HEK293 (cell line): ENCODE measurements around the gene TSEN2.
"Not testable (repeated sequence)": the region's sequence is repeated elsewhere in the genome, so short reads cannot be mapped to it uniquely, and the experiment has no call there.

Experiments used
- CTCF ChIA-PET: fragments of 350-600 bp; formaldehyde crosslinking; extraction: SDS; loops from one replicate; lab custom pipeline; 2021; ENCODE audit warnings: antibody characterized with exemption; lab: Yijun Ruan, JAX
- POLR2A ChIA-PET: fragments of 300-600 bp; formaldehyde crosslinking; extraction: SDS; loops from one replicate; lab custom pipeline; 2020; ENCODE audit warnings: antibody characterized with exemption, inconsistent platforms; lab: Yijun Ruan, JAX
- H3K27ac ChIP-seq: fragments of 200-500 bp; sonication (Bioruptor generic); 2 replicates; pipeline ENCODE4 v1.5.1; 2014; ENCODE audit warnings: low read depth, low read length, control low read depth, inconsistent platforms; ENCODE audit errors: extremely low read depth
- H3K36me3 ChIP-seq, 2 experiments: fragments of 200-500 bp in 1 of 2; sonication (Bioruptor generic) in 1 of 2; 1 replicate in 1 of 2; 2 replicates in 1 of 2; pipeline ENCODE4 v1.5.1; 2014 to 2017; ENCODE audit warnings: inconsistent platforms in 2 of 2, low read length in 2 of 2; ENCODE audit not compliant: control insufficient read depth in 2 of 2, insufficient read depth in 1 of 2
- H3K4me1 ChIP-seq: fragments of 200-500 bp; sonication (Bioruptor generic); 2 replicates; pipeline ENCODE4 v1.5.1; 2014; ENCODE audit warnings: mild to moderate bottlenecking, low read length, inconsistent platforms; ENCODE audit not compliant: control insufficient read depth, insufficient read depth
- H3K4me3 ChIP-seq: 2 replicates; pipeline ENCODE4 v1.5.1; 2011; ENCODE audit warnings: low read depth, mild to moderate bottlenecking, control low read depth, low read length, moderate library complexity
- H3K9me3 ChIP-seq: fragments of 200-500 bp; sonication (Bioruptor generic); 2 replicates; pipeline ENCODE4 v1.5.1; 2014; ENCODE audit warnings: low read depth, low read length, inconsistent platforms; ENCODE audit not compliant: control insufficient read depth, insufficient read depth
- BCL11A ChIP-seq: fragments of 450-650 bp; formaldehyde crosslinking; IDR thresholded peaks from 2 replicates; pipeline ENCODE4 v1.5.1; 2016; ENCODE audit warnings: low read depth, missing biosample characterization, missing genetic modification characterization
- EGR2 ChIP-seq: fragments of 450-650 bp; formaldehyde crosslinking; IDR thresholded peaks from 2 replicates; pipeline ENCODE4 v1.5.1; 2016; ENCODE audit warnings: low read depth, missing biosample characterization, missing genetic modification characterization
- FEZF1 ChIP-seq: fragments of 450-650 bp; formaldehyde crosslinking; IDR thresholded peaks from 2 replicates; pipeline ENCODE4 v1.5.1; 2016; ENCODE audit warnings: missing biosample characterization, missing genetic modification characterization
- HOXC10 ChIP-seq: sonication (generic); formaldehyde crosslinking; IDR thresholded peaks from 2 replicates; pipeline ENCODE4 v1.8.1; 2023; ENCODE audit warnings: mild to moderate bottlenecking, missing genetic modification reagents
- PRDM6 ChIP-seq: fragments of 450-650 bp; formaldehyde crosslinking; IDR thresholded peaks from 2 replicates; pipeline ENCODE4 v1.5.1; 2017; ENCODE audit warnings: missing biosample characterization, missing genetic modification characterization
- SP7 ChIP-seq: fragments of 450-650 bp; formaldehyde crosslinking; IDR thresholded peaks from 2 replicates; pipeline ENCODE4 v1.5.1; 2016; ENCODE audit warnings: missing biosample characterization, missing genetic modification characterization
- ZBTB17 ChIP-seq: fragments of 450-650 bp; formaldehyde crosslinking; IDR thresholded peaks from 2 replicates; pipeline ENCODE4 v1.5.1; 2016; ENCODE audit warnings: missing biosample characterization, missing genetic modification characterization
- ZNF366 ChIP-seq: fragments of 450-650 bp; formaldehyde crosslinking; conservative IDR thresholded peaks from 2 replicates; pipeline ENCODE4 v1.5.1; 2016; ENCODE audit warnings: missing biosample characterization, missing genetic modification characterization
- ZNF449 ChIP-seq: fragments of 450-650 bp; formaldehyde crosslinking; IDR thresholded peaks from 2 replicates; pipeline ENCODE4 v1.5.1; 2017; ENCODE audit warnings: missing biosample characterization, mild to moderate bottlenecking, missing genetic modification characterization, moderate library complexity
- ZNF529 ChIP-seq: fragments of 450-650 bp; formaldehyde crosslinking; IDR thresholded peaks from 2 replicates; pipeline ENCODE4 v1.5.1; 2017; ENCODE audit warnings: missing genetic modification characterization, missing biosample characterization; ENCODE audit not compliant: insufficient replicate concordance
- ZNF530 ChIP-seq: fragments of 450-650 bp; formaldehyde crosslinking; IDR thresholded peaks from 2 replicates; pipeline ENCODE4 v1.5.1; 2016; ENCODE audit warnings: low read depth, missing biosample characterization, missing genetic modification characterization
- ZNF571 ChIP-seq: fragments of 450-650 bp; formaldehyde crosslinking; IDR thresholded peaks from 2 replicates; pipeline ENCODE4 v1.5.0; 2017; ENCODE audit warnings: missing biosample characterization, missing genetic modification characterization
- ZNF621 ChIP-seq: fragments of 450-650 bp; formaldehyde crosslinking; IDR thresholded peaks from 2 replicates; pipeline ENCODE4 v1.5.1; 2017; ENCODE audit warnings: missing biosample characterization, missing genetic modification characterization
- ZNF664 ChIP-seq: fragments of 450-650 bp; formaldehyde crosslinking; IDR thresholded peaks from 2 replicates; pipeline ENCODE4 v1.5.1; 2016; ENCODE audit warnings: missing biosample characterization, missing genetic modification characterization
- ZNF777 ChIP-seq: fragments of 450-650 bp; formaldehyde crosslinking; IDR thresholded peaks from 2 replicates; pipeline ENCODE4 v1.5.1; 2017; ENCODE audit warnings: missing biosample characterization, missing genetic modification characterization, borderline replicate concordance
- ZNF785 ChIP-seq: fragments of 450-650 bp; formaldehyde crosslinking; IDR thresholded peaks from 2 replicates; pipeline ENCODE4 v1.5.1; 2016; ENCODE audit warnings: missing biosample characterization, missing genetic modification characterization
- TF ChIP-seq, protein P1 (sequence below): sonication (generic); formaldehyde crosslinking; IDR thresholded peaks from 2 replicates; pipeline ENCODE4 v1.8.1; 2022; ENCODE audit warnings: mild to moderate bottlenecking, moderate library complexity, missing genetic modification reagents
- TF ChIP-seq, protein P2 (sequence below): fragments of 450-650 bp; formaldehyde crosslinking; optimal IDR thresholded peaks from 2 replicates; pipeline ENCODE3; 2016; ENCODE audit warnings: missing biosample characterization, mild to moderate bottlenecking, missing genetic modification characterization

Gene TSEN2

GRCh38 chr3:12467746-12468145 lies 16.5 kb upstream of the TSEN2 start (continued):
- TF ChIP-seq ZNF449 (tag by site-specific recombination) = no peak
- TF ChIP-seq ZNF621 (tag by site-specific recombination) = no peak
- no peak for TF ChIP-seq ZNF571 (tag by site-specific recombination)
- TF ChIP-seq, protein P1, sequence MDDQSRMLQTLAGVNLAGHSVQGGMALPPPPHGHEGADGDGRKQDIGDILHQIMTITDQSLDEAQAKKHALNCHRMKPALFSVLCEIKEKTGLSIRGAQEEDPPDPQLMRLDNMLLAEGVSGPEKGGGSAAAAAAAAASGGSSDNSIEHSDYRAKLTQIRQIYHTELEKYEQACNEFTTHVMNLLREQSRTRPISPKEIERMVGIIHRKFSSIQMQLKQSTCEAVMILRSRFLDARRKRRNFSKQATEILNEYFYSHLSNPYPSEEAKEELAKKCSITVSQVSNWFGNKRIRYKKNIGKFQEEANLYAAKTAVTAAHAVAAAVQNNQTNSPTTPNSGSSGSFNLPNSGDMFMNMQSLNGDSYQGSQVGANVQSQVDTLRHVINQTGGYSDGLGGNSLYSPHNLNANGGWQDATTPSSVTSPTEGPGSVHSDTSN = no peak
- TF ChIP-seq, all 188 proteins: peak for 0

DNA sequence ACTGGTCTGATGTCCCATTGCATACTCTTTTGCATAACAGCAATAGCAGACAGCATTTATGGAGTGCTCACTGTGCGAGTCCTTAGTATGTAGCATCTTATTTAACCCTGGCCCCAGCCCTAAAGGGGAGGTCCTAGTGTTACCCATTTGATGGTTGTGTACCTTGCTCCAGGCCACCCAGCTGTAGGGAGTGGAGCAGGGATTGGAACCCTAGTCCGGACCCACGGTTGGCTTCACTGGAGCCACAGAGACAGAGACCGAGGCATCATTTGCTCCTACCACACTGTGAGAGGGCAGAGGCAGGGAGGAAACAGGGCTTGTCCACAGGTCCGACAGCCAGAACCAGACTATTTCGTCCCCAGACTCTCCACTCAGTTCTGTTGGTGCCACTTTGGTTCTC lies 16.0 kb upstream of the TSEN2 start:
- Histone ChIP-seq H3K4me3 (no peak overlapping the region), H3K36me3 (no peaks in the 10 kb centered on the region), H3K9me3 (no peaks in the 10 kb centered on the region), H3K27ac (no peak overlapping the region), H3K4me1 (no peaks in the 10 kb centered on the region; the same call in 1 of the 2 replicates)
- ChIA-PET CTCF (interaction anchor here (0.6 to 1.0 kb wide), 2 partner anchors 11 to 26 kb away, joined by 3 to 4 read pairs; no protein-coding TSS in a partner anchor), POLR2A (no interaction called here)
- TF ChIP-seq ZNF664 = peak; percentile 29; the same call in 1 of the 2 replicates
- no peak for TF ChIP-seq ZNF529

DNA sequence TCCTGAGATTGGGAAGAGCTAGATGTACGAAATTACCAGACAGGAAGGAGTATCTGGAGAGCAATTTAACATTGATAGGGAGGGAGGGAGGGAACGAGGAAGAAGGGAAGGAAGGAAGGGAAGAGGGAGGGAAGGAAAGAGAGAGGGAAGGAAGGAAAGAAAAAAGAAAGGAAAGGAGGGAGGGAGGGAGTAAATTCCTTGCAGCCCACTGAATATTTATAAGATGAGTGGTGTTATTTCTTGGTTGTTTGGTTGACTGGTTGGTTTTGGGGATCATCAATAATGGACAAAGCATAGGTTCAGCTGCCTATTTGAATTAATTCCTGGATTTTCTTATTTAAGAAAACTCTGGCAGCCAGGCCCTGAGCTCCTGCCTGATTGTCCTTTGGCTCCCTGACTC lies 15.5 kb upstream of the TSEN2 start:
- POLR2A ChIA-PET = no interaction called here
- CTCF ChIA-PET = no interaction called here

DNA sequence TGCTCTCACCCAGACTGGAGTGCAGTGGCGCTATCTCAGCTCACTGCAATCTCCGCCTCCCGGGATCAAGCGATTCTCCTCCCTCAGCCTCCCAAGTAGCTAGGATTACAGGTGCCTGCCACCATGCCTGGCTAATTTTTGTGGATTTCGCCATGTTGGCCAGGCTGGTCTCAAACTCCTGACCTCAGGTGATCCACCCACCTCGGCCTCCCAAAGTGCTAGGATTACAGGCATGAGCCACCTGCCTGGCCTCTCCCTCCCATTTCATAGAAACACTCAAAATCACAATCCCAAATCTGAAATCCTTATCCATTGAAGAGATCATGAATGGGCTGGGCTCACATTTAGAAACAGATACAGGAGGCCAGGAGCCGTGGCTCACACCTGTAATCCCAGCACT lies 15.1 kb upstream of the TSEN2 start:
- H3K9me3 ChIP-seq, H3K4me1 ChIP-seq, H3K36me3 ChIP-seq, H3K4me3 ChIP-seq, POLR2A ChIA-PET, H3K27ac ChIP-seq: not testable (repeated sequence)
- CTCF ChIA-PET = interaction anchor here (2.1 to 2.5 kb wide), 2 partner anchors 10 to 334 kb away, joined by 7 to 11 read pairs; no protein-coding TSS in a partner anchor

More for the DNA sequence above, 15.5 kb upstream of the TSEN2 start:
- no peak overlapping the region for H3K4me3 ChIP-seq
- no peak for TF ChIP-seq PRDM6
- TF ChIP-seq ZNF366 (tag by site-specific recombination) = peak; percentile 42; the same call in 1 of the 2 replicates
- H3K27ac ChIP-seq = no peak overlapping the region
- no peaks in the 10 kb centered on the region for H3K36me3 ChIP-seq
- no peaks in the 10 kb centered on the region for H3K9me3 ChIP-seq
- H3K4me1 ChIP-seq = no peaks in the 10 kb centered on the region; the same call in 1 of the 2 replicates

GRCh38 chr3:12470111-12470510 lies 14.2 kb upstream of the TSEN2 start:
- H3K36me3 ChIP-seq = no peaks in the 10 kb centered on the region
- CTCF ChIA-PET = interaction anchor here (0.6 to 2.5 kb wide), 5 partner anchors 9 to 1106 kb away, joined by 3 to 11 read pairs (median 4); no protein-coding TSS in a partner anchor
- POLR2A ChIA-PET = interaction anchor here (0.7 kb wide), 1 partner anchor 114 kb away, joined by 4 read pairs; no protein-coding TSS in a partner anchor
- no peaks in the 10 kb centered on the region for H3K9me3 ChIP-seq
- H3K4me3 ChIP-seq = no peak overlapping the region
- no peaks in the 10 kb centered on the region; the same call in 1 of the 2 replicates for H3K4me1 ChIP-seq
- no peak overlapping the region for H3K27ac ChIP-seq
- TF ChIP-seq SP7 (no peak), ZNF530 (tag by site-specific recombination) (no peak), BCL11A (tag by site-specific recombination) (no peak), ZBTB17 (no peak), ZNF785 (tag by site-specific recombination) (no peak), EGR2 (tag by site-specific recombination) (no peak), HOXC10 (CRISPR knock-in tag) (no peak), ZNF777 (tag by site-specific recombination) (no peak), FEZF1 (no peak)
- TF ChIP-seq, protein P2, sequence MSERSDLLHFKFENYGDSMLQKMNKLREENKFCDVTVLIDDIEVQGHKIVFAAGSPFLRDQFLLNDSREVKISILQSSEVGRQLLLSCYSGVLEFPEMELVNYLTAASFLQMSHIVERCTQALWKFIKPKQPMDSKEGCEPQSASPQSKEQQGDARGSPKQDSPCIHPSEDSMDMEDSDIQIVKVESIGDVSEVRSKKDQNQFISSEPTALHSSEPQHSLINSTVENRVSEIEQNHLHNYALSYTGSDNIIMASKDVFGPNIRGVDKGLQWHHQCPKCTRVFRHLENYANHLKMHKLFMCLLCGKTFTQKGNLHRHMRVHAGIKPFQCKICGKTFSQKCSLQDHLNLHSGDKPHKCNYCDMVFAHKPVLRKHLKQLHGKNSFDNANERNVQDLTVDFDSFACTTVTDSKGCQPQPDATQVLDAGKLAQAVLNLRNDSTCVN = no peak
- TF ChIP-seq, protein P1 = no peak
